HepG2 (cell line): Measurements from ENCODE around the gene LYRM4. TPM values are rescaled to one million over a fixed set of nuclear protein-coding genes. Genes with fewer than 3 reads are reported as not detected.

ENCODE experiments used
- CCDC6 ChIP-seq: sonication (generic); formaldehyde crosslinking; IDR thresholded peaks from 2 replicates; pipeline ENCODE4 v1.8.1; 2022; ENCODE audit warnings: mild to moderate bottlenecking, missing genetic modification reagents, moderate library complexity
- KDM5A ChIP-seq: fragments of 200-600 bp; sonication (generic); IDR thresholded peaks from 2 replicates; pipeline ENCODE4 v1.7.0; 2018; ENCODE audit warnings: antibody characterized with exemption, mild to moderate bottlenecking, low read length, borderline replicate concordance
- PPARG ChIP-seq: conservative IDR thresholded peaks from 2 replicates; pipeline ENCODE4 v1.6.1; 2016; ENCODE audit warnings: missing biosample characterization, missing genetic modification reagents
- SCMH1 ChIP-seq: sonication (generic); formaldehyde crosslinking; IDR thresholded peaks from 2 replicates; pipeline ENCODE4 v1.9.0; 2021; ENCODE audit warnings: missing genetic modification reagents, mild to moderate bottlenecking, borderline replicate concordance
- XRCC5 ChIP-seq: fragments of 200-400 bp; formaldehyde crosslinking; optimal IDR thresholded peaks from 2 replicates; pipeline ENCODE3; 2017; ENCODE audit warnings: mild to moderate bottlenecking, low read length
- ZNF326 ChIP-seq: sonication (generic); formaldehyde crosslinking; IDR thresholded peaks from 2 replicates; pipeline ENCODE4 v1.4.0; 2020; ENCODE audit warnings: missing genetic modification reagents, borderline replicate concordance
- ZNF33A ChIP-seq: sonication (generic); formaldehyde crosslinking; IDR thresholded peaks from 2 replicates; pipeline ENCODE4 v1.5.1; 2020; ENCODE audit warnings: missing genetic modification reagents, mild to moderate bottlenecking, moderate library complexity, borderline replicate concordance
- ZNF839 ChIP-seq: sonication (generic); formaldehyde crosslinking; IDR thresholded peaks from 2 replicates; pipeline ENCODE4 v1.4.0; 2020; ENCODE audit warnings: missing genetic modification reagents, mild to moderate bottlenecking, borderline replicate concordance
- polyA plus RNA-seq, 8 experiments: library from polyadenylated mRNA; depleted of rRNA in 3 of 8; stranded (reverse) in 7 of 8; unstranded in 1 of 8; fragments of >200 nt; fragmentation: Illumina TruSeq in 4 of 8; extraction: Trizol in 4 of 8; gene quantifications; 2 replicates each; pipeline versions ENCODE4 v1.2.1 to v1.2.3, GENCODE V29; 2011 to 2016; ENCODE audit warnings: low read depth in 4 of 8, missing spikeins in 1 of 8, mixed read lengths in 1 of 8; ENCODE audit not compliant: insufficient read depth in 1 of 8
- total RNA-seq, 5 experiments: library from RNA; depleted of rRNA; stranded (reverse); fragments of >200 nt; fragmentation: Illumina TruSeq; extraction: Trizol; gene quantifications; 2 replicates each; pipeline ENCODE4 v1.2.3, GENCODE V29; 2016; ENCODE audit warnings: low read depth in 1 of 5
- TF ChIP-seq, protein P1 (sequence below): sonication (generic); formaldehyde crosslinking; IDR thresholded peaks from 2 replicates; pipeline ENCODE4 v1.5.0; 2020; ENCODE audit warnings: mild to moderate bottlenecking, missing genetic modification reagents, borderline replicate concordance
- TF ChIP-seq, protein P2 (sequence below): sonication (generic); formaldehyde crosslinking; IDR thresholded peaks from 2 replicates; pipeline ENCODE4 v1.8.1; 2022; ENCODE audit warnings: mild to moderate bottlenecking, missing genetic modification reagents
- TF ChIP-seq, protein P3 (sequence below), 2 experiments: sonication (generic) in 1 of 2; formaldehyde crosslinking in 1 of 2; IDR thresholded peaks; 2 replicates each; pipeline versions ENCODE4 v1.4.0 to v1.6.1; 2018 to 2020; ENCODE audit warnings: missing genetic modification reagents in 2 of 2, borderline replicate concordance in 1 of 2, low read depth in 1 of 2, mild to moderate bottlenecking in 1 of 2, missing biosample characterization in 1 of 2
- TF ChIP-seq, protein P4 (sequence below): sonication (generic); formaldehyde crosslinking; IDR thresholded peaks from 2 replicates; pipeline ENCODE4 v1.4.0; 2020; ENCODE audit warnings: missing genetic modification reagents, mild to moderate bottlenecking, borderline replicate concordance

The LYRM4 gene
- total and polyA plus RNA-seq, 2 of the 13 experiments (the other 11 are each of a cell fraction or from before 2014, with no cell fraction given) = 64.6 to 67.5 TPM

DNA sequence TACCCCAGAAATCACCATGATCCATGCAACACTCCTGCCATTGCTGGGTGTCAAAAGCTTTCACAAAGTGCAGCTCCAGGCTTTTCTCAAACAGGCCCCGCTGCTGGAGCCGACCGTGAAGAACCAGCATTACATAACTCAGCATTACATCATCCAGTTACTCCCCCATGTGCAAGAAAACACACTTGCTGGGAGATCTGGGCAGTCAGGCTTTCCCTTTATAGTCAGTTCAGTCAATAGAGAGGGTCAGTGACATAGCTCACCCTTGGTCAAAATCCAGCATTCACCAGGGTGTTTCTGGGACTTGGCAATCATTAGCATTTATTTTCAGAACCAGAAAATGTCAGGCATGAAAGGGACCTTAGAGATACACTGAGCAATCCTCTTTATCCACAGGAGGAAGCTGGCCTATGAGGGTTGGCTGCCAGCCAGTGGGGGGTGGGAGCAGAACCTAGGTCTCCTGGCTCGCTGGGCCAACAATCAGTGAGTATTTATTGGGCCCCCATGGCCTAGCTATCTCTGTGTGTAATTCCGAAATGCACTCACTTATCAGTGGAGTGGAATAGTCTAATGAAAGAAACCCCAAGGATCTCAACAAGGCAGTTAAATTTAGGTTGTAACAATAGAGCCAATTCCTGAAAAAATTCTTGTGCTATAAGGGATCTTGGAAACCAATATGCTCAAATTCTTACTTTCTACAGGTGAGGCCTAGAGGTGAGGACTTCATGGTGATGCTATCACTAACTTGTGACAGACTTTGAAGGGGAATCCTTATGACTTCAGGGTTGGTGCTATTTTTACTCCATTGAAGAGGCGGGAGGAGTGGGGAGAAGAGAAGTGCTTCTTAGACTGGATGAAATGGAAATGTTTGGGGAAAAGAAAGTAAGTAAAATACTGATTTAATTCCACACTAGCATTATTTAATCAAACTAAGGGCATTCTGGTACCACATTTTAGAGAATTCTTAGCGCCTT lies 54.6 kb downstream of the LYRM4 start (continued):
- TF ChIP-seq, protein P1, sequence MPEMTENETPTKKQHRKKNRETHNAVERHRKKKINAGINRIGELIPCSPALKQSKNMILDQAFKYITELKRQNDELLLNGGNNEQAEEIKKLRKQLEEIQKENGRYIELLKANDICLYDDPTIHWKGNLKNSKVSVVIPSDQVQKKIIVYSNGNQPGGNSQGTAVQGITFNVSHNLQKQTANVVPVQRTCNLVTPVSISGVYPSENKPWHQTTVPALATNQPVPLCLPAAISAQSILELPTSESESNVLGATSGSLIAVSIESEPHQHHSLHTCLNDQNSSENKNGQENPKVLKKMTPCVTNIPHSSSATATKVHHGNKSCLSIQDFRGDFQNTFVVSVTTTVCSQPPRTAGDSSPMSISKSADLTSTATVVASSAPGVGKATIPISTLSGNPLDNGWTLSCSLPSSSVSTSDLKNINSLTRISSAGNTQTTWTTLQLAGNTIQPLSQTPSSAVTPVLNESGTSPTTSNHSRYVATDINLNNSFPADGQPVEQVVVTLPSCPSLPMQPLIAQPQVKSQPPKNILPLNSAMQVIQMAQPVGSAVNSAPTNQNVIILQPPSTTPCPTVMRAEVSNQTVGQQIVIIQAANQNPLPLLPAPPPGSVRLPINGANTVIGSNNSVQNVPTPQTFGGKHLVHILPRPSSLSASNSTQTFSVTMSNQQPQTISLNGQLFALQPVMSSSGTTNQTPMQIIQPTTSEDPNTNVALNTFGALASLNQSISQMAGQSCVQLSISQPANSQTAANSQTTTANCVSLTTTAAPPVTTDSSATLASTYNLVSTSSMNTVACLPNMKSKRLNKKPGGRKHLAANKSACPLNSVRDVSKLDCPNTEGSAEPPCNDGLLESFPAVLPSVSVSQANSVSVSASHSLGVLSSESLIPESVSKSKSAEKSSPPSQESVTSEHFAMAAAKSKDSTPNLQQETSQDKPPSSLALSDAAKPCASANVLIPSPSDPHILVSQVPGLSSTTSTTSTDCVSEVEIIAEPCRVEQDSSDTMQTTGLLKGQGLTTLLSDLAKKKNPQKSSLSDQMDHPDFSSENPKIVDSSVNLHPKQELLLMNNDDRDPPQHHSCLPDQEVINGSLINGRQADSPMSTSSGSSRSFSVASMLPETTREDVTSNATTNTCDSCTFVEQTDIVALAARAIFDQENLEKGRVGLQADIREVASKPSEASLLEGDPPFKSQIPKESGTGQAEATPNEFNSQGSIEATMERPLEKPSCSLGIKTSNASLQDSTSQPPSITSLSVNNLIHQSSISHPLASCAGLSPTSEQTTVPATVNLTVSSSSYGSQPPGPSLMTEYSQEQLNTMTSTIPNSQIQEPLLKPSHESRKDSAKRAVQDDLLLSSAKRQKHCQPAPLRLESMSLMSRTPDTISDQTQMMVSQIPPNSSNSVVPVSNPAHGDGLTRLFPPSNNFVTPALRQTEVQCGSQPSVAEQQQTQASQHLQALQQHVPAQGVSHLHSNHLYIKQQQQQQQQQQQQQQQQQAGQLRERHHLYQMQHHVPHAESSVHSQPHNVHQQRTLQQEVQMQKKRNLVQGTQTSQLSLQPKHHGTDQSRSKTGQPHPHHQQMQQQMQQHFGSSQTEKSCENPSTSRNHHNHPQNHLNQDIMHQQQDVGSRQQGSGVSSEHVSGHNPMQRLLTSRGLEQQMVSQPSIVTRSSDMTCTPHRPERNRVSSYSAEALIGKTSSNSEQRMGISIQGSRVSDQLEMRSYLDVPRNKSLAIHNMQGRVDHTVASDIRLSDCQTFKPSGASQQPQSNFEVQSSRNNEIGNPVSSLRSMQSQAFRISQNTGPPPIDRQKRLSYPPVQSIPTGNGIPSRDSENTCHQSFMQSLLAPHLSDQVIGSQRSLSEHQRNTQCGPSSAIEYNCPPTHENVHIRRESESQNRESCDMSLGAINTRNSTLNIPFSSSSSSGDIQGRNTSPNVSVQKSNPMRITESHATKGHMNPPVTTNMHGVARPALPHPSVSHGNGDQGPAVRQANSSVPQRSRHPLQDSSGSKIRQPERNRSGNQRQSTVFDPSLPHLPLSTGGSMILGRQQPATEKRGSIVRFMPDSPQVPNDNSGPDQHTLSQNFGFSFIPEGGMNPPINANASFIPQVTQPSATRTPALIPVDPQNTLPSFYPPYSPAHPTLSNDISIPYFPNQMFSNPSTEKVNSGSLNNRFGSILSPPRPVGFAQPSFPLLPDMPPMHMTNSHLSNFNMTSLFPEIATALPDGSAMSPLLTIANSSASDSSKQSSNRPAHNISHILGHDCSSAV (CRISPR knock-in tag) = no peak
- TF ChIP-seq PPARG (CRISPR knock-in tag) (peak; percentile 51; the same call in 1 of the 2 replicates), KDM5A (no peak), SCMH1 (CRISPR knock-in tag) (no peak), ZNF33A (CRISPR knock-in tag) (peak; percentile 63; the same call in 1 of the 2 replicates), ZNF326 (CRISPR knock-in tag) (no peak), XRCC5 (peak; percentile 50), ZNF839 (CRISPR knock-in tag) (no peak), CCDC6 (CRISPR knock-in tag) (peak; percentile 73; the same call in 1 of the 2 replicates)
- TF ChIP-seq, protein P2, sequence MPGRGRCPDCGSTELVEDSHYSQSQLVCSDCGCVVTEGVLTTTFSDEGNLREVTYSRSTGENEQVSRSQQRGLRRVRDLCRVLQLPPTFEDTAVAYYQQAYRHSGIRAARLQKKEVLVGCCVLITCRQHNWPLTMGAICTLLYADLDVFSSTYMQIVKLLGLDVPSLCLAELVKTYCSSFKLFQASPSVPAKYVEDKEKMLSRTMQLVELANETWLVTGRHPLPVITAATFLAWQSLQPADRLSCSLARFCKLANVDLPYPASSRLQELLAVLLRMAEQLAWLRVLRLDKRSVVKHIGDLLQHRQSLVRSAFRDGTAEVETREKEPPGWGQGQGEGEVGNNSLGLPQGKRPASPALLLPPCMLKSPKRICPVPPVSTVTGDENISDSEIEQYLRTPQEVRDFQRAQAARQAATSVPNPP (CRISPR knock-in tag) = peak; percentile 38; the same call in 1 of the 2 replicates
- TF ChIP-seq, protein P3, sequence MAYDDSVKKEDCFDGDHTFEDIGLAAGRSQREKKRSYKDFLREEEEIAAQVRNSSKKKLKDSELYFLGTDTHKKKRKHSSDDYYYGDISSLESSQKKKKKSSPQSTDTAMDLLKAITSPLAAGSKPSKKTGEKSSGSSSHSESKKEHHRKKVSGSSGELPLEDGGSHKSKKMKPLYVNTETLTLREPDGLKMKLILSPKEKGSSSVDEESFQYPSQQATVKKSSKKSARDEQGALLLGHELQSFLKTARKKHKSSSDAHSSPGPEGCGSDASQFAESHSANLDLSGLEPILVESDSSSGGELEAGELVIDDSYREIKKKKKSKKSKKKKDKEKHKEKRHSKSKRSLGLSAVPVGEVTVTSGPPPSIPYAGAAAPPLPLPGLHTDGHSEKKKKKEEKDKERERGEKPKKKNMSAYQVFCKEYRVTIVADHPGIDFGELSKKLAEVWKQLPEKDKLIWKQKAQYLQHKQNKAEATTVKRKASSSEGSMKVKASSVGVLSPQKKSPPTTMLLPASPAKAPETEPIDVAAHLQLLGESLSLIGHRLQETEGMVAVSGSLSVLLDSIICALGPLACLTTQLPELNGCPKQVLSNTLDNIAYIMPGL (CRISPR knock-in tag; IDR thresholded peaks at IDR 0.05; ENCODE audit: borderline replicate concordance in 1 of 2, low read depth in 1 of 2) = peak; percentile 47 to 54; a peak in 1 of 4 replicates
- TF ChIP-seq, protein P4, sequence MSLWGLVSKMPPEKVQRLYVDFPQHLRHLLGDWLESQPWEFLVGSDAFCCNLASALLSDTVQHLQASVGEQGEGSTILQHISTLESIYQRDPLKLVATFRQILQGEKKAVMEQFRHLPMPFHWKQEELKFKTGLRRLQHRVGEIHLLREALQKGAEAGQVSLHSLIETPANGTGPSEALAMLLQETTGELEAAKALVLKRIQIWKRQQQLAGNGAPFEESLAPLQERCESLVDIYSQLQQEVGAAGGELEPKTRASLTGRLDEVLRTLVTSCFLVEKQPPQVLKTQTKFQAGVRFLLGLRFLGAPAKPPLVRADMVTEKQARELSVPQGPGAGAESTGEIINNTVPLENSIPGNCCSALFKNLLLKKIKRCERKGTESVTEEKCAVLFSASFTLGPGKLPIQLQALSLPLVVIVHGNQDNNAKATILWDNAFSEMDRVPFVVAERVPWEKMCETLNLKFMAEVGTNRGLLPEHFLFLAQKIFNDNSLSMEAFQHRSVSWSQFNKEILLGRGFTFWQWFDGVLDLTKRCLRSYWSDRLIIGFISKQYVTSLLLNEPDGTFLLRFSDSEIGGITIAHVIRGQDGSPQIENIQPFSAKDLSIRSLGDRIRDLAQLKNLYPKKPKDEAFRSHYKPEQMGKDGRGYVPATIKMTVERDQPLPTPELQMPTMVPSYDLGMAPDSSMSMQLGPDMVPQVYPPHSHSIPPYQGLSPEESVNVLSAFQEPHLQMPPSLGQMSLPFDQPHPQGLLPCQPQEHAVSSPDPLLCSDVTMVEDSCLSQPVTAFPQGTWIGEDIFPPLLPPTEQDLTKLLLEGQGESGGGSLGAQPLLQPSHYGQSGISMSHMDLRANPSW (CRISPR knock-in tag) = peak; percentile 91
